Measurements from ENCODE around the gene TMEM80.

DNA sequence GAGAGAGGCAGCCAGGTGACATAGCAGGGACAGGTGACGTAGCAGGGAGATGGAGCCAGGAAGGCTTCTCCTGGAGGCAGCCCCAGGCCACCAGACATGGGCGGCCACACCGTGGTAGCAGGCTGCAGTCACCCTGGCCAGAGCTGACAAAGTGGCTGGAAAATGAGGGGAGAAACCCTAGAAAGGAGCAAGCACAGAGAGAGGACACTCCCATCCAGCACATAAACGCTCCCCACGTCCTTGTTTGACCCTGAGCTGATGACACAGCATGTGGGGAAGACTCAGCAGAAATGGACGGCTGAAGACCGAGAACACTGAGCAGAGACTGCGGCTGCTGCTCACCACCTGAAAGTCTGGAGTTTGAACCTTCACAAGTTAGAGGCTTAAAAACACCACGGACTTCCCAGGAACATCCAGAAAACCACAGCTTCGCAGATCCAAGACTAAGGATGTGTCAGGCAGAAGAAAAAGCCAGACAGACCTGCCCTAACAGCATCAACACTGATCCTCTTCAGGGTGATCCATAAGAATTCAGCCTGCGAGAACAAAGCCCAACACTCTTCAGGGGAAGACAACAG, 29.8 kb upstream of the TMEM80 start:
- TF ChIP-seq CTCF (IDR thresholded peaks at IDR 0.05 in 4 of 5, conservative IDR thresholded peaks at IDR 0.05 in 1 of 5) = no peak
- TF ChIP-seq POLR2A (IDR thresholded peaks at IDR 0.05) = no peak
